ENCODE data around the gene APOC3.
"Not testable (repeated sequence)": the region's sequence is repeated elsewhere in the genome, so short reads cannot be mapped to it uniquely, and the experiment has no call there.

Gene APOC3

GRCh38 chr11:116832350-116833290 is 2.9 kb downstream of the APOC3 start:
- no peak for DNase-seq

- no peak for DNase-seq
Observed at GRCh38 chr11:116833491-116833815, 3.7 kb downstream of the APOC3 start.

DNA sequence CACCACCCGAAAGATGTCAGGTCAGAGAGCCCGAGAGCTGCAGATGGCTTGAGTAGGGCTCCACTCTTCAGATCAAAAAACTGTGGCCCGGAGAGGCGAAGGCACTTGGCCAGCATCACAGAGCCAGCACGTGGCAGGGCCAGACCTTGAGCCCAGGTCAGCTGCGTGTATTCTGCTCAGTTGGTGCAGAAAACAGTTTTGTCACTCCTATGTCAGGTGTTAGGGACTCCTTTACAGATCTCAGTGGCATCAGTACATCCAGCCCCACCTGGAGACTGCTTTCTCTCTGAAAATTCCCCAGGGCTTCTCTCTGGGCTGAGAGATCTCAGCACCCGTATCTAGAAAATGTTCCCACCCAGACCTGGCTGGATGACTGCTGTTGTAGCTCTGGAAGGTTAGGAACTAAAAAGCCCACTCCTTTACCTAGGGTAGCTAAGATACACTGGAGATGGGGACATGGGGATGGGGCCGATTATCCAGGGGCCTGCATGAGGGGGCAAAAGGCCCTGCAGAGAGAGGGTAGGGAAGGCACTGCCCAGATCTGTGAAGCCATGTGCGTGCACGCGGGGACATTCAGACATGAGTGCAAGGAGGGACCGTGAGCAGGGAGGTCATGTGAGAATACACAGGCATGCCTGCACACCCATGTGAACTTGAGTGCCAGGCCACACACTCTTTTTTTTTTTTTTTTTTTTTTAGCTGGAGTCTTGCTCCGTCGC is 4.3 kb downstream of the APOC3 start:
- no peak for DNase-seq

DNA sequence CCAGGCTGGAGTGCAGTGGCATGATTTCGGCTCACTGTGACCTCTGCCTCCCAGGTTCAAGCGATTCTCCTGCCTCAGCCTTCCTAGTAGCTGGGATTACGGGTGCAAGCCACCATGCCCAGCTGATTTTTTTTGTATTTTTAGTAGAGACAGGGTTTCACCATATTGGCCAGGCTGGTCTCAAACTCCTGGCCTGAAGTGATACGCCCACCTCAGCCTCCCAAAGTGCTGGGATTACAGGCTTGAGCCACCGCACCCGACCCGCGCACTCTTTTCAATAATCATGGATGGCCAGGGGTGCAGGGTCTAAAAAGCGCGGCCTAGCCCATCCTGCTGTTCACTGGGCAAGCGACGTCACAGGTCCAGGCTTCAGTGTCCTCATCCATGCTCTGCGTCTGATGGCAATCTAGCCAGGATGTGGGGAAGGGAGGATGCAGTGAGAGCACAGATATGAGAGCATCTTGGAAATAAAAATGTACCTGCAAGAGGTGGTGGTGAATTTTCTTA is 4.9 kb downstream of the APOC3 start:
- not testable (repeated sequence) for DNase-seq

GRCh38 chr11:116835042-116835772 is 5.5 kb downstream of the APOC3 start:
- no peak for DNase-seq

- peak; percentile 96 for DNase-seq
Observed at GRCh38 chr11:116835791-116836631, 6.3 kb downstream of the APOC3 start.

GRCh38 chr11:116836632-116836991 is 6.9 kb downstream of the APOC3 start:
- DNase-seq: no peak

DNA sequence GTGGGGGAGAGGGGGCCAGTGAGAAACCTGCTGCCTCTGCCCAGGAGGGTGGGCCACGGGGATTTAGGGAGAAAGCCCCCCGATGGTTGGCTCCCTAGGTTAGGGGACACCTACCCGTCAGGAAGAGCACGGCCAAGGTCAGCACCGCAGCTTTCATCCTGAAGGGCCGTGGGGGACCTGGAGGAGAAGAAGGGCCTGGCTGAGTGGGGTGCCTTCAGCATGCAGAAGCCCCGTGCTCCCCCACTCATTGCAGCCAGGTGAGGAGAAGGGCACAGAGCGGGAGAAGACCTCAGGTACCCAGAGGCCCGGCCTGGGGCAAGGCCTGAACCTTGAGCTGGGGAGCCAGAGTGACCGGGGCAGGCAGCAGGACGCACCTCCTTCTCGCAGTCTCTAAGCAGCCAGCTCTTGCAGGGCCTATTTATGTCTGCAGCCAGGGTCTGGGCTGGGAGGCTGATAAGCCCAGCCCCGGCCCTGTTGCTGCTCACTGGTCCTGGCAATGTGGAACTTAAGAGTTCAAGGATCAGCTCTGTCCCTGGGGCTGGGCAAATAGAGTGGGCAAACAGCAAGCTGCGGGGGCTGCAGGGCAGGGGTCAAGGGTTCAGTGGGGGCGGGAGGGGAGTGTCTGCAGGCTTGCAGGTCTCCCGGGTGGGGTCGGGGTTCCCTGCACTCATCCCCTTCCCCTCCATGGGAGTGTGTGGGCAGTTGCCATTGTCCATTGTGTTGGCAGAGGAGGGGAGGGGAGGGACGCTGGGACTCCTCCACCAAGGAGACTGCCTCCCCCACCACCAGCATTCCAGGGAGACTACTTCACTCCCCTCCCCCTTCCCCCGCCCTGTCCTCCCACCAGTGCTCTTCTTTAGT is 7.8 kb downstream of the APOC3 start, which contains the start of gene APOA1:
TSS of gene APOA1 (minus strand) at position 392 of the 861 bp plus-strand sequence. CDS start at position 157, 235 bp downstream.
- peak; percentile 45 for DNase-seq

- no peak for DNase-seq
Observed at GRCh38 chr11:116838321-116839084, 8.8 kb downstream of the APOC3 start.

- peak; percentile 16 for DNase-seq
Observed at GRCh38 chr11:116840224-116840745, 10.6 kb downstream of the APOC3 start.

GRCh38 chr11:116840746-116841296 is 11.1 kb downstream of the APOC3 start:
- DNase-seq: no peak

- DNase-seq: no peak
Observed at GRCh38 chr11:116842117-116842516, 12.4 kb downstream of the APOC3 start.

GRCh38 chr11:116842909-116843308 is 13.2 kb downstream of the APOC3 start:
- no peak for DNase-seq

GRCh38 chr11:116843661-116844060 is 14.0 kb downstream of the APOC3 start:
- no peak for DNase-seq

- DNase-seq: no peak
Observed at GRCh38 chr11:116844722-116845121, 15.0 kb downstream of the APOC3 start.

- DNase-seq: no peak
Observed at GRCh38 chr11:116847612-116848011, 17.9 kb downstream of the APOC3 start.

DNA sequence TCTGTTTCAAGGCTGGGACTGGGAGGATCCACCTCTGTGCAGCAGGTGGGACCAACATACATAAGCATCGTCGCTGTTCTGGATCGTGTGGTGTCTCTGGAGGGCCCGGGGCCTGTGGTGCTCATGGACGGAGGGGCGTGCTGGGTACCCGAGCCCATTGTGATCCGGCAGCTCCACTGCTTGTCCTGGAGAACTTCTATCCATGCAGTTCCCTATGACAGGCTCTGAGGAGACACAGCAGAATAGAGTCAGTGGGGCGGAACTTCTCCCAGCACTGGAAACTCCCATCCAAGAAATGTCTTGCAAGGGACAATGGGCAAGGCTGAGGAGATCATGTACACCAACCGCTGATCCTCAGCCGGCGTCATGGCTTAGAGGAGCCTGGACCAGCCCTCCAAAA is 19.4 kb downstream of the APOC3 start:
- no peak for DNase-seq

- DNase-seq: no peak
Observed at GRCh38 chr11:116849486-116849885, 19.8 kb downstream of the APOC3 start.

- DNase-seq: no peak
Observed at GRCh38 chr11:116851626-116852025, 21.9 kb downstream of the APOC3 start.
